Psoas muscle (tissue), 8 donors: ENCODE results near the gene CBFA2T2. TPM values are rescaled to one million over a fixed set of nuclear protein-coding genes. Genes with fewer than 3 reads are reported as not detected.

Source experiments
- ATAC-seq, 4 donors: fragments of 200-7000 bp; cut with Tn5 transposase; one replicate each; pipeline ENCODE4 v1.9.1; 2020; ENCODE audit warnings: moderate library complexity in 3 of 4, mild to moderate bottlenecking in 2 of 4
- DNase-seq, 2 donors: peaks; one replicate each; pipeline ENCODE4 v3.0.0-alpha.2; 2020
- H3K27ac ChIP-seq: fragments of 200-600 bp; one replicate; pipeline ENCODE4 v1.8.0; 2022
- H3K27me3 ChIP-seq, 3 donors: fragments of 200-600 bp in 1 of 3; one replicate each; pipeline versions ENCODE4 v1.6.1 to v1.8.0; 2013 to 2022; ENCODE audit warnings: low read length in 2 of 3, mild to moderate bottlenecking in 2 of 3, moderate library complexity in 1 of 3; ENCODE audit not compliant: insufficient read depth in 3 of 3
- H3K36me3 ChIP-seq, 2 donors: fragments of 200-600 bp in 1 of 2; one replicate each; pipeline versions ENCODE4 v1.6.1 to v1.8.0; 2013 to 2022; ENCODE audit warnings: low read depth in 1 of 2, mild to moderate bottlenecking in 1 of 2, moderate library complexity in 1 of 2; ENCODE audit not compliant: insufficient read depth in 1 of 2
- H3K4me1 ChIP-seq: fragments of 200-600 bp; one replicate; pipeline ENCODE4 v1.8.0; 2022
- H3K4me3 ChIP-seq: fragments of 200-600 bp; one replicate; pipeline ENCODE4 v1.8.0; 2022; ENCODE audit warnings: mild to moderate bottlenecking
- H3K9me3 ChIP-seq: fragments of 200-600 bp; one replicate; pipeline ENCODE4 v1.8.0; 2022
- CTCF ChIP-seq: fragments of 200-600 bp; IDR thresholded peaks from one replicate; pipeline ENCODE4 v1.8.0; 2022; ENCODE audit warnings: antibody characterized with exemption
- WGBS, 3 donors: extraction: QIAGEN DNeasy Blood & Tissue Kit; methylation state at CpG; one replicate each; pipeline versions ENCODE4 v1.1.6 to v1.1.7; 2013; 5-methylcytosine and 5-hydroxymethylcytosine counted together
- intact Hi-C, 2 donors: fragments of 100-400 bp; cut with DNase I; formaldehyde crosslinking; loops; one replicate each; pipeline versions ENCODE4 v1.11.0 to v1.14.2; 2022
- polyA plus RNA-seq, 3 donors: library from polyadenylated mRNA; stranded (reverse); fragments of 200-250 nt; gene quantifications; one replicate each; pipeline ENCODE4 v1.2.3, GENCODE V29; 2013
- total RNA-seq, 4 donors: library from RNA; stranded (reverse); fragmentation: NEBNext Ultra II Directional in 2 of 4; extraction: Animal tissue kit (Norgen Biotek cat#: 25700) in 2 of 4; gene quantifications; one replicate each; pipeline versions ENCODE4 v1.2.1 to v1.2.4, GENCODE V29; 2021 to 2023
- donor health status: healthy with polysubstance abuse.
- donor health status: DM: no; HTN: no; CAD: no; lungs with moderate emphysema.
- donor health status: Bipolar disorder and iron deficiency.
- donor health status: healthy.
- donor health status: DM: yes; HTN: yes; CAD: no.
- donor health status: DM: no; HTN: no; CAD: no.
- donor health status: DM: no; HTN: no; CAD: no.
- donor health status: DM: yes; HTN: yes; CAD: no.

The CBFA2T2 gene
- total and polyA plus RNA-seq, 7 donors, result 3.8 to 9.3 (median 7.0) TPM

DNA sequence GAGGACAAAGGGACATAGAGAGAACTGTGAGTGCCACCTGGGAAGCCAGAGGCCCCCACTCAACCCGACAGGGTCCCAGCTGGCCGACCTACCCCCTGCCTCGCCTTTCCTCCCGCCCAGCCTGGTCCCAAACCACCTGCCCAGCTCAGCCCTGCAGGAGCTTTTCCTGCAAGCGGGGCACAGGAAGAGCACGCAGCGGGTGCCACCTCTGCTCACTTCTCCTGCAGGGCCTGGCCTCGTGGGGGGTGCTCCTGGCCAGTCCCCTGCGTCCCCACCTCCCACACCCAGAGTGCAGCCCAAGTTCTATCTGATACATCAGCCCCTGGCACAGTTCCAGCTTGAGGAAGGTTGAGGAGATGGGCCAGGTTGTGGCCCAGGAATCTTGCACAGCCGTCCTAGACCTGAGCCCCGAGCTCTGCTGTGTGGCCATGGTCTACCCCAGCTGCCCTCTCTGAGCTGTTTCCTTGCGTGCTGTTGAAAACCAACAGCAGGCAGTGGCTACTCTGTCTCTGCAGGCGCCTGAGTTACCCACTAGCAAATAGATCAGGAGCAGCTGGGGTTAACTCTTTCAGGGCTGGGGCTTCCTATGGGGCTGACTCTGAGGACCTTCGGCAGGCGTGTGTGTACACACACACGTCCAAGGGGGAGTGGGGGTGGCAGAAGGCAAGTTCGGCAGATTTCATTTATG is 182.7 kb downstream of the CBFA2T2 start:
- intact Hi-C loops, result no loop called here
- DNase-seq (peak in 1 of 2 donors; percentile 46), ATAC-seq (no peak)
- Histone ChIP-seq H3K4me3 (peak overlapping the region; percentile 92), H3K9me3 (no peaks in the 10 kb centered on the region), H3K36me3 (peaks cover 0 to 43% of the 10 kb centered on the region in 2 donors), H3K27me3 (no peaks in the 10 kb centered on the region), H3K4me1 (peaks cover 28% of the 10 kb centered on the region), H3K27ac (peak overlapping the region; percentile 87)
- no peak for TF ChIP-seq CTCF
- WGBS, 3 donors, result 55 to 64% (median 57%) methylated on average over 17 of the region's 17 CpGs

DNA sequence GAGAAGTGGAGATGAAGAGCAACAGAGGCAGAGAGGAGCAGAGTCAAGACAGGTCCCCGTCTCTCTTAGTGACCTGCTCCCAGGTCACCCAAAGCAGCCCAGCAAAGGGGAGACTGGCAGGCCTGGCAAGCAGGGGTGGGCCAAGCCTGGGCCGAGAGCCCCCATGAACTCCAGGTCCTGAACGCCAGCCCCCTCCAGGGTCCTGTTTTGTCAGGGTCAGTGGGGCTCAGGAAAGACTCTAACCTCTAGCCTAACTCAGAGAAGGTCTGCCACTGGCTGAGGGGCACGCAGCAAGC is 183.2 kb downstream of the CBFA2T2 start:
- peaks cover 24% of the 10 kb centered on the region for H3K4me1 ChIP-seq
- ATAC-seq (no peak), DNase-seq (peak in 1 of 2 donors; percentile 50)
- TF ChIP-seq CTCF, result no peak
- H3K27me3 ChIP-seq, result no peaks in the 10 kb centered on the region
- peak overlapping the region; percentile 87 for H3K27ac ChIP-seq
- H3K36me3 ChIP-seq, result peaks cover 0 to 43% of the 10 kb centered on the region in 2 donors
- 59 to 68% (median 63%) methylated on average over 4 of the region's 4 CpGs for WGBS, 3 donors
- intact Hi-C loops, result no loop called here
- H3K9me3 ChIP-seq, result no peaks in the 10 kb centered on the region
- peak overlapping the region; percentile 92 for H3K4me3 ChIP-seq

DNA sequence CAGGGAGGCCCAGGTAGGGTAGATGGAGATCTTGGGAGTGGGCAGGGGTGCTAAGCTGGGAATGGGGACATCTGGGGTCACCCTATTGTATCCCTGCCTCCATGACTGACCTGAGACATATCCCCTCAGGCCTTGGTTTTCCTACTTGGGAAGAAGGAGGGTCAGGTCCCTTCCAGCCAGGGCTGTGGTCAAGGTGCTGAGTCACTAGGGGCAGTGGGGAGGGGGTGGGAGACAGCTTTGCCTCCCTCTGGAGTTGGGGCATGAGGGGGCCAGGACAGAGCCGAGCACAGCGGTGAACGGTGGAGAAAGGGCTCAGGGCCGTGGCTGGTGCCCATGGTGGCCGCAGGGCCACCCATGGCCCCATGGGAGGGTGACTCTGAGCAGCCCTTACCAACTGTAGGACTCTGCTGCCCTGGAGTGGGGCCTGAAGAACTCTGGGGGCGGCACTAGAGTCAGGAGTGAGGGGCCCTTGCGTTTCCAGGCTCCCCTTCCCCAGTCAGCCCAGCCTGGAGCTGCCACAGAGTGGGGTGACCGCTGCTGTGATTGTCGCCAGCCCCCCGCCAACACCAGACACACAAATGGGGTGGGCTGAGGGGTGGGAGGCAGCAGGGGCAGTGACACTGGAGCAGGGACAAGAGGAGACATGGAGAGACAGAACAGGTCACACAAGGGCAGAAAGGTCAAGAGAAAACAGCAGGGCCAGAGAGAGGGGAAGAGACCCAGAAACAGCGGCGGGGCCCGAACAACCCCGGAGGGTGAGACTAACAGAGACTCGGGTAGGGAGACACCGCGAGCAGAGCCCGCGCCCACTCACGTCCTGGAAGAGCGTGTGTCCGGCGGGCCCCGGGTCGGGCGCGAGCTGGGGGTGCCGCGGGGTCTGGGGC is 183.8 kb downstream of the CBFA2T2 start:
- H3K4me1 ChIP-seq, result peaks cover 18% of the 10 kb centered on the region
- H3K9me3 ChIP-seq, result no peaks in the 10 kb centered on the region
- peak overlapping the region; percentile 87 for H3K27ac ChIP-seq
- peak overlapping the region; percentile 92 for H3K4me3 ChIP-seq
- no peaks in the 10 kb centered on the region for H3K27me3 ChIP-seq
- peaks cover 0 to 39% of the 10 kb centered on the region in 2 donors for H3K36me3 ChIP-seq
- WGBS, 3 donors, result 8 to 16% (median 11%) methylated on average over 15 to 29 of the region's 29 CpGs
- ATAC-seq (peak; percentile 25 to 53 (median 38)), DNase-seq (peak in 1 of 2 donors; percentile 57)
- no peak for TF ChIP-seq CTCF
- intact Hi-C loops, result no loop called here

DNA sequence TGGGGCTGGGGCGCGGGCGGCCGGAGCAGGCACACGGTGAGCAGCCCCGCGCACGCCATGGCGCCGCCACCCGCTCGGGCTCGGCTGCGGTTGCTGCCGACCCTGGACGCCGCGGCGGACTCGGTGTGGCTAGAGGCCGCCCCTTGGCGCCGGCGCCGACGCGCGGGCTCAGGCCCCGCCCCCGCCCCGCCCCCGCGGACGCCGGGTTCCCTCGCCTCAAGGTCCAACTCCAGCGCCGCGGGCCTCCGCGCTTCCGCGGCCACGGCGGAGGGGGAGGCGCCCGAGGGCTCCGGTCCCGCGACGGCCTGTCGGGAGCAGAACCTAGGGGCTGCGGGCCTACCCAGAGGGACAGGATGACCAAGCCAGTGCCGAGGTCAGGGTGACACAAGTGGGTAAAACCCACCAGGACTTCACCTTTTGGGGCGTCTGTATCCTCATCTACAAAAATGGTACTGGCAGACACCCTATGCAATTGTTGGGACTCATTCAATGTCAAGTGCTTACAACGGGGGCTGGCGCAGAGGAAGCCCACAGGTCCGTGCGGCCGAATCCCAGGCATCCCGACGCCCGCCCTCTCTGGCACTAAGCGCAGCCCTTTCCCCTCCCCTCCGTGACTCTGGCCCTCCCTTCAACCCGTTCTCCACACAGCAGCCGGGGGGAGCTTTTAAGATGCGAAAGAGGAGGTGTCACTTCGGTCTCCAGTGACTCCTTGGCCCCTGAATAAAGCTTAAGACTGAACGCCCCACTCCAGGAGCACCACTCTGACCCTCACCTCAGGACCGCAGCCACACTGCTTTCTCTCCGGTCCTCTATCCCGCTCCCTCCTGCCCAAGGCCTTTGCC is 184.6 kb downstream of the CBFA2T2 start, which contains the start of gene NECAB3:
Gene NECAB3, minus strand, starts transcription at position 135 of the 842 bp plus-strand sequence. Its CDS starts 76 bp downstream, at position 59.
- TF ChIP-seq CTCF, result no peak
- peak; percentile 87 to 91 for DNase-seq
- Histone ChIP-seq H3K36me3 (peaks cover 0 to 30% of the 10 kb centered on the region in 2 donors), H3K27me3 (no peaks in the 10 kb centered on the region), H3K9me3 (no peaks in the 10 kb centered on the region), H3K27ac (peak within 1 kb of the TSS; percentile 87), H3K4me1 (peaks cover 18% of the 10 kb centered on the region), H3K4me3 (peak within 1 kb of the TSS; percentile 92)
- 5 to 6% (median 5%) methylated on average over 46 to 73 of the region's 73 CpGs for WGBS, 3 donors
- intact Hi-C loops, result no loop called here
- peak; percentile 87 to 89 (median 88) for ATAC-seq
